Activated CD8-positive, alpha-beta memory T cell treated with anti-CD3 and anti-CD28 coated beads for 36 hours (primary cell): Measurements from ENCODE around the gene DRD1. TPM values are rescaled to one million over a fixed set of nuclear protein-coding genes. Genes with fewer than 3 reads are reported as not detected.
"Not testable (repeated sequence)": the region's sequence is repeated elsewhere in the genome, so short reads cannot be mapped to it uniquely, and the experiment has no call there.

Experiments
- CTCF ChIA-PET: fragments of 350-600 bp; sonication (Branson Sonifier 250); formaldehyde crosslinking; loops from one replicate; lab custom pipeline; 2021; ENCODE audit warnings: antibody characterized with exemption; lab: Charles Lee
- POLR2A ChIA-PET: fragments of 350-600 bp; sonication (Branson Sonifier 250); formaldehyde crosslinking; loops from one replicate; lab custom pipeline; 2021; ENCODE audit warnings: antibody characterized with exemption; lab: Charles Lee
- total RNA-seq, 2 experiments: library from RNA; stranded (reverse); gene quantifications; one replicate each; pipeline ENCODE4 v1.2.3, GENCODE V29; 2021

The DRD1 gene
- total RNA-seq, 2 experiments from 2014 or later, result not detected

GRCh38 chr5:175471196-175471595, 27.2 kb upstream of the DRD1 start:
- ChIA-PET POLR2A (no interaction called here), CTCF (no interaction called here)

- POLR2A ChIA-PET, result no interaction called here
- CTCF ChIA-PET, result no interaction called here
These were observed 26.8 kb upstream of the DRD1 start for GRCh38 chr5:175470781-175471180.

GRCh38 chr5:175469916-175470315, 25.9 kb upstream of the DRD1 start:
- ChIA-PET POLR2A (no interaction called here), CTCF (interaction anchor here (0.6 kb wide), 1 partner anchor 559 kb away, joined by 4 read pairs; no protein-coding TSS in a partner anchor)

GRCh38 chr5:175468892-175469291, 24.9 kb upstream of the DRD1 start:
- ChIA-PET POLR2A (no interaction called here), CTCF (no interaction called here)

DNA sequence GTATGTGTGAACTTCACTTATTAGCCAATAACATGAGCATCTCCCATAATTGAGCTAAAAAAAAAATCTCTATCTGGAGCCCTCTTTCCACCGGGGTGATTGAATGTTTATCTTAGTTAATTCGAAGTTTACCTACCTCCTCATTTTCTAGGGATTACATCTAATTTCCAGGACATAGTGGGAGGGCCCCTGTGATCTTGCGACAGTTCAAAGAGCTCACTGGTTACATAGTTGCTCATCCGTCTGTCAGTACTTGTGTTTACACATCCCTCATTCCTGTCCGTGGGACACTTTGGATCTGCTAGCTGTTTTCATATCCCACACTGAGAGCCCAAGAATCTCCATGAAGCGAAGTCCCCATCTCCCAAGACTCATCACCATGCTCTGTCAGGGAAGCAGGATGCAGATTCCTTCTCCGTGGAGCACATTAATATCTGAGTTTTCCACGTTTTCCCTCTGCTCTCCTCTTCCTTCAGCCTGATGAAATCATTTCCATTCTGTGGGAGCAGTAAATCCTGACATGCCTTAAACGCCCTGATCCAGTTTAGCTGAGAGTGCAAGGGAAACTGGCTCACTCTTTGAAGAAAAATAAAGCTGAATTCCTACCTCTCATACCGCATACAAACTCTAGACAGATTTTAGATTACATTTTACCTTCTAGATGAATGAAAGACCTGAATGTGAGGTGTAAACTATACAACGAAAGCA, 24.2 kb upstream of the DRD1 start:
- ChIA-PET CTCF (no interaction called here), POLR2A (no interaction called here)

DNA sequence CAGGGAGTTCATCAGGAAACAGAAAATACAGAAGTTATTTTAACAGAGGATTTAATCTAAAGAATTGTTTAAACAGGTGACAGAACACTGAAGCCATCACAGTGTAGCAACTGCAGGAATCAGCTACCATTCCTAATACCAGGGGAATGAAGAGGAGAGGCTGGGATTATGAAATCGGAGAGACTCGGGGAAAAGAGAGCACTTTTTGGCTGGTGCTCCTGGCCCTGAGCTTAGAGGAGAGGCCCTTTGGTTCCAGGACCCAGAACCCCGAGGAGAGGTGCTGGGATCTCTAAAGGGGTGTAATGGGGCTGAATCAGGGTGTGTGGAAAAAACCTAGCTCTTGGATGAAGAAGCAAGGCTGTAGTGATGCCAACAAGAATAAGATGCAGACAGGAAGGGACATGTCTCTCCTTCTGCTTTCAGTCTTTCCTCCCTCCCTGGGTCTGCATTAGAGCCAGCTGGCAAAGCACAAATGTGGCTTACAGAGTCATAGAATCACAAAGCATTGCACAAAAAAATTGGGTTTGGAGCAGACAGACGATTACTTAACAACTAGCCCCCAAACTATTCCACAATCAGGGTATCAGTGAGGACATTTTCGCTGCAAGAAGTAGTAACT, 22.8 kb upstream of the DRD1 start:
- POLR2A ChIA-PET, result no interaction called here
- CTCF ChIA-PET, result interaction anchor here (1.3 kb wide), 1 partner anchor 11 kb away, joined by 5 read pairs; the partner anchor contains the start of gene SFXN1

DNA sequence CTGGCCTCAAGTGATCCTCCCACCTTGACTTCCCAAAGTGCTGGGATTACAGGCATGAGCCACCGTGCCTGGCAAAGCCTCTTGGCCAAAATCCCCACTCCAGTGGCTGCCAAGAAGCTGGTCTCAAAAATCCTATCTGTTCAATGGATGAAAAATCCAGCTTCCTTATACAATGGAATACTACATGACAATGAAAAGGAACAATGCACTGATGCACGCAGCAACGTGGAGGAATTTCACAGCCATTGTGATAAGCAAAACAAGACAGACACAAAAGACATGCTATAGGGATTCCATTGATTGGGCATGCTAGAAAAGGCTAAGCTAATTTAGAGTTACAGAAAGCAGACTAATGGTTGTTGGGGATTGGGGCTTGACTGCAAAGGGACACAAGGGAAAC, 21.3 kb upstream of the DRD1 start:
- ChIA-PET CTCF (interaction anchor here (1.0 to 1.9 kb wide), 7 partner anchors 9 to 514 kb away, joined by 3 to 12 read pairs (median 4); partner anchors contain the start of gene SFXN1), POLR2A (no interaction called here)

GRCh38 chr5:175464942-175465233, 20.9 kb upstream of the DRD1 start:
- CTCF ChIA-PET, result interaction anchor here (1.0 to 1.9 kb wide), 8 partner anchors 8 to 514 kb away, joined by 3 to 12 read pairs (median 4); partner anchors contain the start of genes DRD1 and SFXN1
- POLR2A ChIA-PET, result interaction anchor here (1.7 kb wide), 1 partner anchor 13 kb away, joined by 5 read pairs; the partner anchor contains the start of gene SFXN1

DNA sequence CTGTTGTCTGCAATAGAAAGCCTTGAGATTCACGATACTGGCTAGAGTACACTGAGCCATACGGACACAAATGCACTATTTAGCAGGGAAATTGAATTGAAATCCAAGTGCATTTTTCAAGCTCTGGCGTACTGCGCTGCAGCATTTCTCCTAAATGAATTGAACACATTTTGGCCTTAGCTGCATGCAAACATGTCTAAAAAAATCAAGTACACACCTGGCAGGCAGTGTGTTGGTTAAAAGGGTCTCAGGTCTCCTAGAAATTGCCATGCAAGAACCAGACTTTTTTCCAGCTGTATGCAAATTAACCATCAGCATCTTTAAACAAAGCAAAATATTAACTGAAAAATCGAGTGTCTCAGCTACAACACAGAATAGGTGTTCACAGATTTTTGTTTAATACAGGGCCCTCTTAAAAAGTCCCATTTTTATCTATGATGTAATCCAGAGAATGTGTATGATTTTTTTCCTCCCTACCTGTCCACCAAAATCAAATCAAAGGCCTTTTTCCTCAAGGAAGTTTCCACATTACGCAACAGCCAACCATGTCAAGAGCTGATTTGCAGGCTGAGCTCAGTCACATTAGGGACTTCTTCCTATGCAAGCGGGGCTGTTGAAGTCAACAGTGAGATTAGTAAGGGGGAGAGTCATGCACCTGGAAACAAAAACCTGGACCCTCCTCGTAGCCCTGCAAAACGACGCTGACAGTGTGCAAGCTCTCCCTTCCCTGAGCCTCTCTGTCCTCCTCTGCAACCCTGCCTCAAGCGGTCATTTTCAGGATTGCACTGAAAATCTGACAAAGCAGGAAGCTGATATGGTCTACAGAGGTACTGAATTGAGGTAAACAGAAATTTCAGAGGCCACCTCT, 20.3 kb upstream of the DRD1 start:
- CTCF ChIA-PET, result interaction anchor here (0.6 to 1.9 kb wide), 9 partner anchors 8 to 513 kb away, joined by 3 to 12 read pairs (median 4); partner anchors contain the start of genes DRD1 and SFXN1

GRCh38 chr5:175463641-175464040, 19.7 kb upstream of the DRD1 start:
- ChIA-PET POLR2A (interaction anchor here (1.7 kb wide), 1 partner anchor 14 kb away, joined by 5 read pairs; the partner anchor contains the start of gene SFXN1), CTCF (interaction anchor here (1.7 kb wide), 1 partner anchor 15 kb away, joined by 12 read pairs; the partner anchor contains the start of gene SFXN1)

More for the DNA sequence above, 20.3 kb upstream of the DRD1 start:
- POLR2A ChIA-PET, result interaction anchor here (0.6 to 1.7 kb wide), 2 partner anchors 14 to 18 kb away, joined by 3 to 5 read pairs; partner anchors contain the start of gene SFXN1

GRCh38 chr5:175461370-175461769, 17.4 kb upstream of the DRD1 start:
- ChIA-PET POLR2A (no interaction called here), CTCF (interaction anchor here (0.7 kb wide), 1 partner anchor 277 kb away, joined by 3 read pairs; no protein-coding TSS in a partner anchor)

DNA sequence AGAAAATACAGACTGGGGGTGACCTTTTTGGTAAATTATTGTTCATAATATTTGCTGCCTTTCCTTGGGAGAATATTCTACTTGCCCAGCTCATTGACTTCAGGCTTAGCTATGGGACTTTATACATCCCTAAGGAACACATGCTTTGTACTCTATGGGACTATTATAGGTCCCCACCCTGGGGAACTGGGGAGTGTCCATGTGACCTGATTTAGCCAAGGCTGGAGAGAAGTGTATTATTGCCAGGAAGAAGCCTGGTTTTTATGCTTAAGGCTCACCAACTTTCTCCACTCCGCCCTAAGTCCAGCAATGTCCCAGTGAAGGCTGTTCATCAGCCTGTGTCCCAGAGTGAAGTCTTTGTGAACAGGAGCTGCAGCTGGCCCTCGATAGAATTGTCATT, 16.6 kb upstream of the DRD1 start:
- POLR2A ChIA-PET, result no interaction called here
- CTCF ChIA-PET, result interaction anchor here (0.6 to 0.9 kb wide), 2 partner anchors 17 to 852 kb away, joined by 3 read pairs; partner anchors contain the start of gene DRD1

DNA sequence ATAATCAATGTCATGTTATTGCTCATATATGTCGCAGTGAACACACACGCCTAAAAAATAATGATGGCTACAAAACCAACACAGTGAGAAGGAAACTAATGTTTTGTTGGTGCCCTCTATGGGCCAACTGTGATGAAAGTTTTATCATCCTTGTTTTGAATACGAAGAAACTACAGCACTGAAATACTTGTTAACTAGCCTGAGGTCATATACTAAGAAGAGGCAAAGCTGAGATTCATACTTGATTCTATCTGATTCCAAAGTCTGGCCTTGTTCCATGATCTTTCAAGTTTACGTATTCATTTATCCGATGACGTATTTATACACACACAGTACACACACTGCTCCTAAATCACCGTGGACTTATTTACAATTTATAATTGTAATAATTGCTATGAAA, 16.1 kb upstream of the DRD1 start:
- POLR2A ChIA-PET, result no interaction called here
- CTCF ChIA-PET, result interaction anchor here (0.6 to 0.9 kb wide), 2 partner anchors 16 to 852 kb away, joined by 3 read pairs; partner anchors contain the start of gene DRD1

DNA sequence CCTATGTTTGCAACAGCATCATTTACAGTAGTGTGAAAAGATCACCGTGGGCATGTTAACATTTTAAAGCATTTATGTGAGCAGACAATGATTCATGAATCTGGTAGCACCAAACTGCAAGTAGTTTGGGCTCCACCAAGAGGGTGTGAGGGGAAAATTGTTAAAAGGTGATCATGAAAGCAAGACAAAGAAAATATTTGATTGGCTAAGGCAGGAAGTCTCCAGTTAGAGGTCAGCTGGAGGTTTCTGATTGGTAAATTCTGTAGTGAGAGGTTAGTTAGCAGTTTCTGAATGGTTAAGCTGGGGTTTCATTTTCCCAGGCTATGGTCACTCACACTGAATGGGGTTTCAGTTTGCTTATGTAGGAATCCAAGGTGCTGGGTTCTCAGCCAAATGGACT, 13.5 kb upstream of the DRD1 start:
- ChIA-PET POLR2A (no interaction called here), CTCF (no interaction called here)

DNA sequence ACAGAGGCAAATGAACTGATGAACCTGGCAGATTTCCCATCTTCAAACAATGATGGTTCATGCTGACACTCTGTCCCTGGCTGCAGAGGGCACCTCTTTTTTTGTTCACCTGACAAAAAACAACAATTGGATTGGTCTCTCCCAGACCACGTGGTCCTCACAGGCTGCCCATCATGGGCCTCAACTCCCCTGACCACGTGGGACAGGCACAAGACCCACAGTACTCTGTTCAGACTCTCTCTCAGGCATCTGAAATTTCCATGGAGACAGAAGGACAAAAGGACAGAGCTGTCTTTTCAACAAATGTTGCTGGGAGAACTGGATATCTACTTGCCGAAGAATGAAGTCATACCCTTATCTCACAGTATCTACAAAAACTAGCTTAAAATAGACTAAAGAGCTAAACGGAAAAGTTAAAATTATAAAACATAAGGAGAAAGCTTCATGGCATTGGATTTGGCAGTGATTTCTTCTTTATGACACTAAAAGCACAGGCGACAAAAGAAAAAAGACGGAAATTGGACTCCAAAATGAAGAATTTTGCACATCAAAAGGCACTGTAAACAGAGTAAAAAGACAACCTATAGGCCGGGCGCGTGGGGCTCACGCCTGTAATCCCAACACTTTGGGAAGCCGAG, 12.2 kb upstream of the DRD1 start:
- ChIA-PET POLR2A (no interaction called here), CTCF (interaction anchor here (1.1 kb wide), 1 partner anchor 8 kb away, joined by 4 read pairs; no protein-coding TSS in a partner anchor)

DNA sequence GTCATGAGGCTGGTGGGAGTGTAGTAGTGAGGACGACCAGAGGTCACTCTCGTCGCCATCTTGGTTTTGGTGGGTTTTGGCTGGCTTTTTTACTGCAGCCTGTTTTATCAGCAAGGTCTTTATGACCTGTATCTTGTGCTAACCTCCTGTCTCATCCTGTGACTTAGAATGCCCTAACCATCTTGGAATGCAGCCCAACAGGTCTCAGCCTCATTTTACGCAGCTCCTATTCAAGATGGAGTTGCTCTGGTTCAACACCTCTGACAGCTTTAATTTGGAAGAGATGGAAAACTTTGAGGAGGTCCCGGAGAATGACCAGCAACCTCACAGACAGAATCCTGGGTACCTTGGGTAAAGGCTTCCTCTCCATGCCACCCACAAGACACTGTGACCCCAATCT, 10.4 kb upstream of the DRD1 start:
- CTCF ChIA-PET, POLR2A ChIA-PET: not testable (repeated sequence)

DNA sequence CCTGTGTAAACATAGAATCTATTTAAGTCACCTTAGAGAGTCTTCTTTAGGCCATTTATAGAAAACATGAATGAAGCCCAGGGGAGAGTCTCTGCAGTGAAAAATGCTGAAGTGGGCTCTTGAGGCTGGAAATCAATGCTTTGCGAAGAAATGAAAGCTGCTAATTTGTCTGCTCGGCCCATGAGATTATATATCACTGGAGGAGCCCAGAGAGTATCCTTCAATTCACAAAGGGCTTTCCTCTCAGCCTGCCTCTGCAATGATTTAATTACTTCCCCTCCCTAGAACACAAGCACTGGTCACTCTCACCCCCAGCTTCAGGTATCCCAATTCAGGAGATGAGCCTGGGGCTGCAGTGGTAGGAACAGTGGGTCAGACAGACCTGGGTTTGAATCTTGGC, 8.2 kb upstream of the DRD1 start:
- ChIA-PET CTCF (no interaction called here), POLR2A (no interaction called here)

DNA sequence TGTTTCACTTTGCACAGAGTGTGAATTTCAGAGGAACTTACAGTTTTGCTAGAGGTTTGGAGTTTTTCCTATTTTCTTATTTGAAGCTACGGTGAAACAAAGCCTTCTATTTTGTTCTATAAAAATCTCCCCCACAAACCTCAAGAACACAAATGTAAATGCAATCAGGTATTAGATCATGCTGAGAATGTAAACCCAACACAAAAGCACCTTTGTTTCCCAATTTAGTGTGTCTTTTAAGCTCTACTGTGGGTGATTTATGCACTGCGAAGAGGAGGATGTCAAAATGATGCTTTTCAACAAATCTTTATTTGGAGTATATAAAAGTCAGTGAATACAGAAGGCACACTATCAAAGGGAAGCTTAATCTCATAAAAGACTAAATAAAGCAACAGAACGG, 4.3 kb upstream of the DRD1 start:
- CTCF ChIA-PET, result interaction anchor here (1.0 kb wide), 1 partner anchor 538 kb away, joined by 3 read pairs; no protein-coding TSS in a partner anchor
- POLR2A ChIA-PET, result no interaction called here

- ChIA-PET POLR2A (no interaction called here), CTCF (no interaction called here)
These were observed 3.6 kb upstream of the DRD1 start for GRCh38 chr5:175447571-175447970.
